ELR (cell line): ENCODE measurements around the gene PEX12.
A peak's percentile ranks its signal among the peaks of the same experiment; 100 is the strongest.
"Not testable (repeated sequence)": the region's sequence is repeated elsewhere in the genome, so short reads cannot be mapped to it uniquely, and the experiment has no call there.

ENCODE experiments used
- DNase-seq: peaks from one replicate; pipeline ENCODE4 v3.0.0-alpha.2; 2015; ENCODE audit warnings: low read depth

PEX12 gene

GRCh38 chr17:35578197-35578928, at the start of gene PEX12:
Gene PEX12 (minus strand): TSS chr17:35578571. CDS start chr17:35578021, 550 bp downstream.
- peak; percentile 90 for DNase-seq

- no peak for DNase-seq
Measured at GRCh38 chr17:35627417-35627816, 49.0 kb upstream of the PEX12 start.

DNA sequence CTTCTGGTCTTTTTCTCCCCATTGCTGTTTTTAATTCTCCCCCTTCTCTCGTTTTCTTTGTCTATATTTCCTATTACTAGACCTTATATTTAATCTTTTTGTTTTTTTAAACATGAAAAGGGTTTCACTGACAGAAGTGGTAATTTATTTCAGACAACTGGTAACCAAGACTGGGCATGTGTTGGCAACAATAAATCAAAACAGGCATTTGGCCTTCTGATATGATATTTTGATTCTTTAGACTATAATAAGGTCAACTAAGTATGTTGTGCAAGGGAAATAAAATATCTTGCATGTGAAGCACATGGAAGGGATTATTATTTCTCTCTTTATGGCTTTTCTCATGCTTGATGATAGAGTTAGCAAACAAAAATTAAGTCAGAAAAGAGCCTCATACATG, 43.4 kb upstream of the PEX12 start:
- no peak for DNase-seq

- no peak for DNase-seq
Measured at GRCh38 chr17:35618628-35619027, 40.3 kb upstream of the PEX12 start.

GRCh38 chr17:35617505-35617904, 39.1 kb upstream of the PEX12 start:
- no peak for DNase-seq

- no peak for DNase-seq
Measured at GRCh38 chr17:35616536-35616935, 38.2 kb upstream of the PEX12 start.

DNA sequence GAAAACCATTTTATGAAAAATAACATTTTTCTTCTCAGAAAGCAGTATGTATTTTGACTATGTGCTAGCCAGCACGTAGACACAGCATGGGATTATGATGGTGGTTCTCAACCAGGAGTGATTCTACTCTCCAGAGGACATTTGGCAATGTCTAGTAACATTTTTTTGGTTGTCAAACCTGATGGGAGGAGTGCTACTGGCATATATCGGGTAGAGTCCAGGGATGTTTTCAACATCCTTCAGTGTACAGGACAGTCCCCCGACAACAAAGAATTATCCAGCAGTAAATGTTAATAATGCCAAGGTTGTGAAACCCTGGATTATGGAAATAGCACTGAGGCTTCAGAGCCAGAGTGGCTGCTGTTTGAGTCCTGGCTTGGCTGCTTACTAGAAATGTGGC, 36.4 kb upstream of the PEX12 start:
- no peak for DNase-seq

- peak; percentile 67 for DNase-seq
Measured at GRCh38 chr17:35612924-35613521, 34.7 kb upstream of the PEX12 start.

DNA sequence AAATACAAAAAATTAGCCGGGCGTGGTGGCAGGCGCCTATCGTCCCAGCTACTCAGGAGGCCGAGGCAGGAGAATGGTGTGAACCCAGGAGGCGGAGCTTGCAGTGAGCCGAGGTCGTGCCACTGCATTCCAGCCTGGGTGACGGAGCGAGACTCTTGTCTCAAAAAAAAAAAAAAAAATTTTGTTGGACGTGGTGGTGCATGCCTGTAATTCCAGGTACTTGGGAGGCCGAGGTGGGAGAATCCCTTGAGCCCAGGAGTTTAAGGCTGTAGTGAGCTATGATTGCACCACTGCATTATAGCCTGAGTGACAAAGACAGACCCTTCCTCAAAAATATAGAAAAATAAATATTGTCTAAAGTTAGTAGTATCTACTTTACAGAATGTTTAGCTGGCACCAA, 32.4 kb upstream of the PEX12 start:
- DNase-seq, result not testable (repeated sequence)

DNA sequence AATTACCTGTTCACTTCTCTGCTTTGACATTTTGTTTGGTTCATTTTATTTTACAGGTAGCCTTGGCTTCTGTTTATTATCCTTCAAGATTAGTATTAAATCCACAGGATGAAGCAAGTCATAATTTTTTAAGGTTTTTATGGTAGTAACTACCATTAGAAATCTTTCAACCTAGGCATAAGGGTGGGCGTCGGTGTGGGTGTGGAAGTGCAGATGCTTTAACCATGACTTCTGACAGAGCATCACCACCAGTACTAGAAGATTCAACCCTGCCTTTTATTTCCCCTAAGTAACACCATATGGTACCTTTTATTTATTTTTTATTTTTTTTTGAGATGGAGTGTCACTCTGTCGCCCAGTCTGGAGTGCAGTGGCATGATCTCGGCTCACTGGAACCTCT, 31.5 kb upstream of the PEX12 start:
- DNase-seq, result no peak

DNA sequence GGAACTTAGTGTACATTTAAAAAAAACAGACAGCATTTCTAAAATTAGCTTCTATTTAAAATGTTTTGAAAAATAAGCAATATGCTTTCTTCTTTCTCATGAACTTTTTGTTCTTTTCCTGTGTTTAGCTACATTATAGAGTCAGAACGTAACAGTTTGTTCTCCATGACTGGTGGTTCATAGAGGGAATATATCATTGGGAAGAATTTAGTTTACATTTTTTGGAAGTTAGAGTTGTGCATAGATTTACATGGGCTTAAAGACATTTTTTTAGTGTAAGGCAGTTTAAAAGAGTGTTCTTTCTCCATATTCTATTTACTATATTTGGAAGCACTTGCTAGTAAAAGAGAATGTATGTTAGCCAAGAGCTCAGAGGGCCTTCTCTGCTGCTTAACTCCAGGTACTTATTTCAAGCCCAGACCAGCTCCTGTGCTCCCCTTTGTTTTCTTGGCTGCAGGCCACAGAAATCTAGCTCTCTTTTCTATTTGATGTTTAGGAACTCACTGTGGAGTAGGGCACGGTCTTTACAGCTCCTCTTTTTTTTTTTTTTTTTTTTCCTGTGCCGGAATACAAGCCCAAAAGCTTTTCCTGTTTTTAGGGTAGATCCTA, 29.0 kb upstream of the PEX12 start:
- DNase-seq, result no peak

DNA sequence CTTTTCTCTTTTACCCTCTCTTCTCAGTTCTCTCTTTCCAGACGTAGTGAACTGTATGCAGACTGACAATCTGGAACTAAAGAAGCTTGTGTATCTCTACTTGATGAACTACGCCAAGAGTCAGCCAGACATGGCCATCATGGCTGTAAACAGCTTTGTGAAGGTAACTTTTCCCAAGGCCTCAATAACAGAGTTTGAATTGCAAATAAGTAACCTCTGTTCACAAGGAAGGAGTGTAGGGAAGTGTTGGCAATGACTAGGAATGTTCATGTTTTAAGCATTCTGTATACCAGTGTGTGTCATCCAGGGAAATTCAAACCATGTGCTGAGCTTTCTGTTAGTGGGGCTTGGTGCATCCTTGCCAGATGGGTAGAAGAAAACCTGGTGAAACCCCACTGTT, 27.3 kb upstream of the PEX12 start:
- no peak for DNase-seq

GRCh38 chr17:35603674-35604073, 25.3 kb upstream of the PEX12 start:
- no peak for DNase-seq

- DNase-seq, result no peak
Measured at GRCh38 chr17:35597604-35598003, 19.2 kb upstream of the PEX12 start.

DNA sequence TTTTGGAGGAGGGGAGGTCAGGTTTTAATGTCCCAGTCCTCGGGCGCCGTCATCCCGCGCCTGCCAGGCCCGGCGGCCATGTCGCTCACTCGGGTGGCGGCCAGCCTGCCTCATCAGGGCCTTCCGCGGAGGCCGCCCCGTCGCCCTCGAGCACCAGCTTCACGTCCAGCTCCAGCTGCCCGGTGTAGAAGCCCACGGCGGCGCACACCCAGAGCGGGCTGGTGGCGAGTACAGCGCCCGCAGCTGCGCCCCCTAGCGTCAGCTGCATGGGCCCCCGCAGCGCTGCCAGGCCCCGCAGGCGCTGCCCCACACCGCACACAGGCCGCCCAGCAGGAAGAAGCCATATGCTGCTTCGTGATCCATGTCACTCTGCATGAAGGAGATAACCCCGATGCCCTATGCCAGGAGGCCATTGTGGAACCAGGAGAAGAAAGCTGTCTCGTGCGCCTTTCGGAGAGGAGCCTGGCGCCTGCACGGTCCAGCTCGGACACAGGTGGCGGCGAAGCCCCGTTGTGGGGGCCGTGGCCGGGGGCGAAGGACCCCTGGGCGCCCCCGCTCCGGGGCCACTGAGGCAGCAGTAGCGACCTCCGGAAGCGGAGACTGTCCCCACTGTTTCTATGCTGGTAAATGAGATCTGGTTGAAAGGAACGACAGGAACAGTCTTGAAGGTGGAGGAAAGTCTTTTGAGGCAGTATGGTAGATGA, 18.3 kb upstream of the PEX12 start:
- DNase-seq, result no peak

DNA sequence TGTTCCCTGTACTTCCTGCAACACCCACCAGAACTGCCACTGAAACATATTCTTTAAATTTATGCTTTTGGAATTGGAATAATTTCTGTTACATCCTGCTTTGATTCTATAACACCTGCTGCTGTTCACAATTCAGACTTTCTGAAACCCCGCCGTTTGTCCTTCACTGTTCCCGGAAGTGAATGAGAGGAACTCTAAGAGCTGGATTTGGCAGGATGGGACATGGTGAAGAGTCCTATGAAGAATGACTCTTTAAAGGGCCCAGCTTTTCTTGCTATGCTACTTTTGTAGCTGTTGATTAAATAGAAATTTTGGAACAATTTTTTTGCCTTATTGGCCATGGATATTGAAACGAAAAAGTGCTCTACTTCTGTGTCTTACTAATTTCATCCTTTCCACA, 17.7 kb upstream of the PEX12 start:
- DNase-seq, result no peak

DNA sequence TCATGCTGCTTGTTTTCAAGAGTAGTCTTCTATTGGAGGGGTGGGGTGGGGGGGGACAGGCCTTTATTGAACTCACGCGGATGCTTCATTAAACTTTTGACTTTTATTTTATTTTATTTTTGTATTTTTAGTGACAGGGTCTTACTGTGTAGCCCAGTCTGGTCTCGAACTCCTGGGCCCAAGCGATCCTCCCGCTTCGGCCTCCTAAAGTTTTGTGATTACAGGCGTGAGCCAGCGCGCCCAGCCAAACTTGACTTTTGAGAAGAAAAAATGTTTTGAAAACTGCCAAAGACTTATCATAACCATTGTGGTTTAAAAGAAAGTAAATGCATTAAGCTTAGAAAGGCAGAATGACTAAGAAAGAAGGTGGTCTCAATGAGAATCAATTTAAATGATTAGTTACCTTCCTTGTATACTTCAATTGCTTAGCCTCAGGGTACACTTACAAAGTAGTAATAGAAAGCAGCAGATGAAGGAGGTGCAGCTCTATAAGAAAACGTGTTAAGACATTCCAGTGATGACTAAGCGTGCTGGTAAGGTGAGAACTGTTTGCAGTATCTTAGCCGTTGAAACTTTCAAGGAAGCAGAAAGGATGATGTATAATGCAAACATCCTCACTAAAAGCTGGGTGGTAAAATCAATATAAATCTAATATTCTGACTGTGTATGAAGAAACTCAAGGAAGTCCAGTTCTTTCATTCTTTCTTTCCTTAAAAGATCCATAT, 10.0 kb upstream of the PEX12 start:
- peak; percentile 90 for DNase-seq

DNA sequence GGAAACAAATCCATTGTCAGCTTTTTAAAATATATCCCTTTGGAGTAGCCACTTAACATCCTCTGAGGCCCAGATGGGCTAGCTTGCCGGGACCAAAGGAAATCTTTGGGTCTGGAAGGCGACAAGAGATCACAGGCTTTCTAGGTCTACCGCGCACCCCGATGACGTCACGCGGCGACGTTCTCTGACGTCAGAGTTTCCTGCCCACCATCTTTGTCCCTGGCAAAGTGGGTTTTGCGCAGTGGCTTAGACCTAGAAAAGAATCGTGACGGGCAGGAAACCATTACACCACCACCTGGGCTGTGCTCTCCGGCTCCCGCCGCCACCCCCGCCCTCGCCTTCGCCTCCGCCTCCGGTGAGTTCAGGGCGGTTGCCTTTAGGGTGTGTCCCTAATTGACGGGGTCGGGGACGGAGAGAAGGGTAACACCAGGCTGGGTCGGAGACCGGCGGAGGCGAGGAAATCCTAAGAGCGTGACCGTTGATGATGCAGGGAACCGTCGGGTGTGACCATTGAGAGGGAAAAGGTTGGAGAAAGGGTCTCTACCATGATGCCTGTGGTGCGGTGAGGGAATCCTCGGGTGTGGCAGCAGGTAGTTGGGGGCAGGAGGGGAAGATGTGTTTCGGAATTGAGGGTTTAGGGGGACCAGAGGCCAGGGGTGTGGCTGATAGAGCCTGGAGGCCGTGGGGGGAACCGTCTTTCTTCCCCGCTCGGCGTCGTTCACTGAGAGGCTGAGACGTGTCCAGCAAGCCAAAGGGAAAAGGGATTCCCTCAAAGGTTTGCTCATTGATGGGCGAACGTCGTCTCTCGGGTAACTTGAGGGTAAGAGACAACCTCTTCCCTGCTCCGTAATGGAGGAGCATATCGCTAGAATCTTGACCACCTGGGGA, 8.9 kb upstream of the PEX12 start, which contains the start of gene AP2B1:
AP2B1 (plus strand) TSS at position 249 of the 888 bp plus-strand sequence. CDS start 6,709 bp downstream, outside the sequence.
- DNase-seq, result peak; percentile 95

- DNase-seq, result no peak
Measured at GRCh38 chr17:35586569-35587073, 8.2 kb upstream of the PEX12 start.

DNA sequence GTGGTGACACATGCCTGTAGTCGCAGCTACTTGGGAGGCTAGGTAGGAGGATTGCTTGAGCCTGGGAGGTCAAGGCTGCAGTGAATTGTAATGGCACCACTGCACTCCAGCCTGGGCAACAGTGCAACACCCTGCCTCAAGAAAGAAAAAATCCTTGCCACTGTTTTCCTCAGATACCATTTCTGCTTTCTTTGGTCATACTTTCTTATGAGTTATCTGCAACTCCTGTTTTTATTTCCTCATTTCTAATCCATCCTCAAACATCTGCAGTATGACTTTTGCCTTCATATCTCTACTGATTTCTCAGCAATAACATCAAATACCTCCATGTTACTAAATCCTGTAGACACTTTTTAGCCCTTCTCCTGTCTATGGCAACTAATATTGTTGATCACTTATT, 5.7 kb upstream of the PEX12 start:
- no peak for DNase-seq

GRCh38 chr17:35578929-35579432, 610 bp upstream of the PEX12 start:
- DNase-seq, result no peak
